Lower leg skin (tissue), 4 donors: ENCODE measurements around the gene NEGR1. TPM values are rescaled to one million over a fixed set of nuclear protein-coding genes. Genes with fewer than 3 reads are reported as not detected.

Source experiments
- DNase-seq, 2 donors: peaks; one replicate each; pipeline ENCODE4 v3.0.0-alpha.2; 2019; ENCODE audit warnings: low spot score in 2 of 2
- H3K4me3 ChIP-seq: fragments of 200-600 bp; sonication (generic); 2 replicates; pipeline ENCODE4 v1.5.1; 2017; ENCODE audit warnings: mild to moderate bottlenecking, low read depth; ENCODE audit not compliant: poor library complexity, severe bottlenecking
- CTCF ChIP-seq, 3 donors: fragments of 450-650 bp; IDR thresholded peaks; one replicate each; pipeline ENCODE4 v1.5.1; 2016; ENCODE audit warnings: antibody characterized with exemption in 3 of 3, mild to moderate bottlenecking in 3 of 3, moderate library complexity in 2 of 3
- POLR2A ChIP-seq, 2 donors: fragments of 450-650 bp; IDR thresholded peaks; one replicate each; pipeline ENCODE4 v1.6.1; 2016 to 2017; ENCODE audit warnings: antibody characterized with exemption in 2 of 2, mild to moderate bottlenecking in 1 of 2, moderate library complexity in 1 of 2
- WGBS, 2 donors: methylation state at CpG; one replicate each; pipeline ENCODE4 v1.1.5; 2018; 5-methylcytosine and 5-hydroxymethylcytosine counted together
- intact Hi-C: fragments of 100-400 bp; cut with DNase I; formaldehyde crosslinking; loops from one replicate; pipeline ENCODE4 v1.15.0; 2023; ENCODE audit warnings: low total_unique reads
- total RNA-seq, 4 donors: library from RNA; depleted of rRNA; stranded (reverse); fragments of >200 nt; gene quantifications; one replicate each; pipeline ENCODE4 v1.1.0, GENCODE V29; 2016

Gene NEGR1
- total RNA-seq, 4 donors from 2014 or later = 4.1 to 13.6 (median 6.0) TPM

- intact Hi-C loops = no loop called here
- no peak overlapping the region for H3K4me3 ChIP-seq
- no peak for DNase-seq
- 75 to 77% methylated on average over 4 of the region's 4 CpGs for WGBS, 2 donors
- no peak for TF ChIP-seq CTCF (IDR thresholded peaks at IDR 0.05)
- no peak for TF ChIP-seq POLR2A (IDR thresholded peaks at IDR 0.05)
Measured at GRCh38 chr1:71817028-71817427, 465.3 kb downstream of the NEGR1 start.

GRCh38 chr1:71809085-71809484, 473.3 kb downstream of the NEGR1 start:
- no peak for TF ChIP-seq POLR2A (IDR thresholded peaks at IDR 0.05)
- TF ChIP-seq CTCF (IDR thresholded peaks at IDR 0.05) = no peak
- 72 to 75% methylated on average over 3 of the region's 3 CpGs for WGBS, 2 donors
- intact Hi-C loops = no loop called here
- no peak overlapping the region for H3K4me3 ChIP-seq
- no peak for DNase-seq

- TF ChIP-seq CTCF (IDR thresholded peaks at IDR 0.05) (no peak), POLR2A (IDR thresholded peaks at IDR 0.05) (no peak)
- H3K4me3 ChIP-seq = no peak overlapping the region
- intact Hi-C loops = no loop called here
- 72 to 74% methylated on average over 2 of the region's 2 CpGs for WGBS, 2 donors
- DNase-seq = no peak
Measured at GRCh38 chr1:71804140-71804539, 478.2 kb downstream of the NEGR1 start.

GRCh38 chr1:71796006-71796405, 486.3 kb downstream of the NEGR1 start:
- intact Hi-C loops = no loop called here
- DNase-seq = no peak
- TF ChIP-seq CTCF (IDR thresholded peaks at IDR 0.05) (no peak), POLR2A (IDR thresholded peaks at IDR 0.05) (no peak)
- no peak overlapping the region for H3K4me3 ChIP-seq

GRCh38 chr1:71792264-71792663, 490.1 kb downstream of the NEGR1 start:
- WGBS, 2 donors = 77 to 96% methylated on average over 1 of the region's 1 CpG
- TF ChIP-seq CTCF (IDR thresholded peaks at IDR 0.05) (no peak), POLR2A (IDR thresholded peaks at IDR 0.05) (no peak)
- DNase-seq = no peak
- H3K4me3 ChIP-seq = no peak overlapping the region
- intact Hi-C loops = no loop called here

GRCh38 chr1:71788113-71788512, 494.2 kb downstream of the NEGR1 start:
- intact Hi-C loops = no loop called here
- no peak for TF ChIP-seq POLR2A (IDR thresholded peaks at IDR 0.05)
- TF ChIP-seq CTCF (IDR thresholded peaks at IDR 0.05) = no peak
- H3K4me3 ChIP-seq = no peak overlapping the region
- no peak for DNase-seq
- WGBS, 2 donors = 39 to 48% methylated on average over 1 of the region's 1 CpG
